Liver (tissue), 9 donors: ENCODE measurements around the gene SPATA33. TPM values are rescaled to one million over a fixed set of nuclear protein-coding genes. Genes with fewer than 3 reads are reported as not detected.

Source experiments
- DNase-seq: peaks from one replicate; pipeline ENCODE4 v3.0.0-alpha.2; 2017; ENCODE audit warnings: low spot score
- H3K27ac ChIP-seq, 2 donors: one replicate each; pipeline ENCODE4 v1.7.0; 2013; ENCODE audit warnings: inconsistent platforms in 2 of 2, low read length in 2 of 2, control low read depth in 1 of 2, low read depth in 1 of 2, mild to moderate bottlenecking in 1 of 2
- H3K27me3 ChIP-seq, 4 donors: one replicate each; pipeline versions ENCODE4 v1.6.1 to v1.7.0; 2013; ENCODE audit warnings: low read length in 3 of 4, inconsistent platforms in 1 of 4, mild to moderate bottlenecking in 1 of 4, moderate library complexity in 1 of 4; ENCODE audit not compliant: control insufficient read depth in 4 of 4, insufficient read depth in 4 of 4
- H3K36me3 ChIP-seq, 4 donors: one replicate each; pipeline versions ENCODE4 v1.6.1 to v1.7.0; 2013; ENCODE audit warnings: low read length in 3 of 4, mild to moderate bottlenecking in 3 of 4, low read depth in 1 of 4, moderate library complexity in 1 of 4; ENCODE audit not compliant: control insufficient read depth in 4 of 4, insufficient read depth in 3 of 4
- H3K4me1 ChIP-seq, 4 donors: one replicate each; pipeline versions ENCODE4 v1.6.1 to v1.7.0; 2013; ENCODE audit warnings: low read length in 3 of 4, mild to moderate bottlenecking in 3 of 4, moderate library complexity in 1 of 4; ENCODE audit not compliant: control insufficient read depth in 4 of 4, insufficient read depth in 4 of 4
- H3K4me3 ChIP-seq, 3 donors: one replicate each; pipeline versions ENCODE4 v1.6.1 to v1.7.0; 2013; ENCODE audit warnings: low read length in 3 of 3, control low read depth in 1 of 3, low read depth in 1 of 3, mild to moderate bottlenecking in 1 of 3
- H3K9ac ChIP-seq, 2 donors: one replicate each; pipeline ENCODE4 v1.7.0; 2013; ENCODE audit warnings: low read length in 2 of 2, mild to moderate bottlenecking in 2 of 2, moderate library complexity in 2 of 2, control low read depth in 1 of 2, low read depth in 1 of 2
- H3K9me3 ChIP-seq, 4 donors: one replicate each; pipeline versions ENCODE4 v1.6.1 to v1.7.0; 2013; ENCODE audit warnings: low read length in 3 of 4; ENCODE audit not compliant: control insufficient read depth in 4 of 4
- ATF3 ChIP-seq: IDR thresholded peaks from 2 replicates; pipeline ENCODE4 v1.6.1; 2016; ENCODE audit warnings: antibody characterized with exemption
- CTCF ChIP-seq: fragments of 150-350 bp; IDR thresholded peaks from 2 replicates; pipeline ENCODE4 v1.5.1; 2017; ENCODE audit warnings: improper control_type of control experiment, low read depth, low read length; ENCODE audit not compliant: missing input control
- EGR1 ChIP-seq, 2 donors: IDR thresholded peaks; 2 replicates each; pipeline ENCODE4 v1.6.1; 2016 to 2018; ENCODE audit warnings: antibody characterized with exemption in 2 of 2, low read depth in 2 of 2
- FOXA1 ChIP-seq: IDR thresholded peaks from 2 replicates; pipeline ENCODE4 v1.6.1; 2016; ENCODE audit warnings: antibody characterized with exemption
- FOXA2 ChIP-seq: IDR thresholded peaks from 2 replicates; pipeline ENCODE4 v1.6.1; 2016; ENCODE audit warnings: antibody characterized with exemption
- GABPA ChIP-seq, 2 donors: IDR thresholded peaks in 1 of 2; conservative IDR thresholded peaks in 1 of 2; 2 replicates each; pipeline ENCODE4 v1.6.1; 2016; ENCODE audit warnings: antibody characterized with exemption in 2 of 2, mild to moderate bottlenecking in 1 of 2, moderate library complexity in 1 of 2
- HNF4A ChIP-seq, 2 donors: conservative IDR thresholded peaks; 2 replicates each; pipeline ENCODE4 v1.6.1; 2016; ENCODE audit warnings: antibody characterized with exemption in 2 of 2, mild to moderate bottlenecking in 2 of 2
- HNF4G ChIP-seq: IDR thresholded peaks from 2 replicates; pipeline ENCODE4 v1.6.1; 2016; ENCODE audit warnings: antibody characterized with exemption
- JUND ChIP-seq, 2 donors: IDR thresholded peaks; 2 replicates each; pipeline ENCODE4 v1.6.1; 2016; ENCODE audit warnings: antibody characterized with exemption in 2 of 2
- MAX ChIP-seq: IDR thresholded peaks from 2 replicates; pipeline ENCODE4 v1.6.1; 2016; ENCODE audit warnings: antibody characterized with exemption
- NR2F2 ChIP-seq: IDR thresholded peaks from 2 replicates; pipeline ENCODE4 v1.6.1; 2016; ENCODE audit warnings: antibody characterized with exemption
- RAD21 ChIP-seq, 2 donors: IDR thresholded peaks; 2 replicates each; pipeline ENCODE4 v1.6.1; 2016; ENCODE audit warnings: antibody characterized with exemption in 2 of 2, mild to moderate bottlenecking in 2 of 2
- REST ChIP-seq: IDR thresholded peaks from 2 replicates; pipeline ENCODE4 v1.6.1; 2016; ENCODE audit warnings: antibody characterized with exemption, mild to moderate bottlenecking
- RXRA ChIP-seq, 2 donors: IDR thresholded peaks; 2 replicates each; pipeline ENCODE4 v1.6.1; 2017 to 2018; ENCODE audit warnings: antibody characterized with exemption in 2 of 2, mild to moderate bottlenecking in 1 of 2
- SP1 ChIP-seq: IDR thresholded peaks from 2 replicates; pipeline ENCODE4 v1.6.1; 2018; ENCODE audit warnings: antibody characterized with exemption, mild to moderate bottlenecking
- TAF1 ChIP-seq: conservative IDR thresholded peaks from 2 replicates; pipeline ENCODE4 v1.6.1; 2016; ENCODE audit warnings: antibody characterized with exemption, mild to moderate bottlenecking
- YY1 ChIP-seq: IDR thresholded peaks from 2 replicates; pipeline ENCODE4 v1.6.1; 2016; ENCODE audit warnings: antibody characterized with exemption, mild to moderate bottlenecking
- ZBTB33 ChIP-seq: IDR thresholded peaks from 2 replicates; pipeline ENCODE4 v1.6.1; 2016; ENCODE audit warnings: antibody characterized with exemption
- WGBS: extraction: QIAGEN DNeasy Blood & Tissue Kit; methylation state at CpG from one replicate; pipeline ENCODE4 v1.1.7; 2013; 5-methylcytosine and 5-hydroxymethylcytosine counted together
- polyA plus RNA-seq, 2 donors: library from polyadenylated mRNA; stranded (reverse) in 1 of 2; unstranded in 1 of 2; fragments of 200-250 nt in 1 of 2; fragments of >200 nt in 1 of 2; fragmentation: Nextera tagmentation in 1 of 2; extraction: Ambion mirVana in 1 of 2; gene quantifications; one replicate each; pipeline versions ENCODE4 v1.2.1 to v1.2.3, GENCODE V29; 2013 to 2015
- total RNA-seq, 2 donors: library from RNA; depleted of rRNA; stranded (reverse); fragments of >200 nt; gene quantifications; one replicate each; pipeline ENCODE4 v1.2.3, GENCODE V29; 2014
- donor health status: healthy.
- donor health status: healthy.
- donor health status: healthy.
- donor health status: healthy.
- donor health status: healthy.

The SPATA33 gene
- total and polyA plus RNA-seq, 4 donors, result 1.6 to 3.6 (median 3.4) TPM

- no peak for DNase-seq
- 88% methylated on average over 15 of the region's 15 CpGs for WGBS
- TF ChIP-seq FOXA2 (no peak), NR2F2 (no peak), REST (no peak), MAX (no peak), EGR1 (IDR thresholded peaks at IDR 0.05; ENCODE audit: low read depth in 2 of 2) (no peak), GABPA (IDR thresholded peaks at IDR 0.05 in 1 of 2, conservative IDR thresholded peaks at IDR 0.05 in 1 of 2) (no peak), FOXA1 (no peak), HNF4G (no peak), ZBTB33 (no peak), YY1 (no peak), JUND (IDR thresholded peaks at IDR 0.05) (no peak), RAD21 (IDR thresholded peaks at IDR 0.05) (no peak), CTCF (no peak), SP1 (no peak), TAF1 (no peak), ATF3 (no peak), HNF4A (conservative IDR thresholded peaks at IDR 0.05) (no peak), RXRA (IDR thresholded peaks at IDR 0.05) (no peak)
- peaks cover 3 to 22% (median 11%) of the 10 kb centered on the region in 4 donors for H3K36me3 ChIP-seq
- H3K27ac ChIP-seq, result no peak overlapping the region
- peaks cover 1 to 13% (median 10%) of the 10 kb centered on the region in 4 donors for H3K4me1 ChIP-seq
- H3K9ac ChIP-seq, result no peak overlapping the region
- H3K4me3 ChIP-seq, result no peak overlapping the region
- no peaks in the 10 kb centered on the region for H3K9me3 ChIP-seq
- H3K27me3 ChIP-seq, result no peaks in the 10 kb centered on the region
Observed at GRCh38 chr16:89651584-89651983, 6.1 kb upstream of the SPATA33 start.
